ENCODE results near the gene VPS41.

VPS41 gene

DNA sequence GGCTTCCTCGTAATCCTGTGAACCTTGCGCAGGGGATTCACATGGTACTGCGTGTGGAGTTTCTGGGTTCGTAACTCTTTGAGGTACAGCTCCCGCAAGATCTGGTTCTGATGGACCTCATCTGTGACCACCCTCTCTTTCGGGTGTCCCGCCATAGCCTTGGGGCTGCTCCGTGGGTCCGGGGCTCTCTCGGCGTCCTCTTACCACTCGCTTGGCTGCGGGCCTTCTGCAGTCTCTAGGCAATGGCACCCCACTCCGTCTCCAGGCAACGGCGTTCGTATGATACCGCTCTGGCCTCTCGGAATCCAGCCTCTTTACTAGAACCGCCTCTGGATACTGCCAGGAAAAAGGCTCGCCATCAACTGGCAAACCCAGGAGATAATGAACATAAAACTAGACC is 223.1 kb downstream of the VPS41 start:
- Histone ChIP-seq H3K27ac (ENCODE audit: extremely low read depth, low read depth, low read length) (no peak overlapping the region), H3K9me3 (ENCODE audit: control insufficient read depth, insufficient read depth, low read depth, low read length) (no peaks in the 10 kb centered on the region), H3K36me3 (ENCODE audit: control insufficient read depth in 2 of 2, insufficient read depth in 1 of 2, low read length in 2 of 2) (no peaks in the 10 kb centered on the region), H3K4me3 (ENCODE audit: low read depth, low read length) (no peak overlapping the region), H3K4me1 (ENCODE audit: control insufficient read depth, insufficient read depth, low read length) (peaks cover 8% of the 10 kb centered on the region; the same call in 1 of the 2 replicates)
- CTCF ChIA-PET: no interaction called here
- TF ChIP-seq, protein P1, sequence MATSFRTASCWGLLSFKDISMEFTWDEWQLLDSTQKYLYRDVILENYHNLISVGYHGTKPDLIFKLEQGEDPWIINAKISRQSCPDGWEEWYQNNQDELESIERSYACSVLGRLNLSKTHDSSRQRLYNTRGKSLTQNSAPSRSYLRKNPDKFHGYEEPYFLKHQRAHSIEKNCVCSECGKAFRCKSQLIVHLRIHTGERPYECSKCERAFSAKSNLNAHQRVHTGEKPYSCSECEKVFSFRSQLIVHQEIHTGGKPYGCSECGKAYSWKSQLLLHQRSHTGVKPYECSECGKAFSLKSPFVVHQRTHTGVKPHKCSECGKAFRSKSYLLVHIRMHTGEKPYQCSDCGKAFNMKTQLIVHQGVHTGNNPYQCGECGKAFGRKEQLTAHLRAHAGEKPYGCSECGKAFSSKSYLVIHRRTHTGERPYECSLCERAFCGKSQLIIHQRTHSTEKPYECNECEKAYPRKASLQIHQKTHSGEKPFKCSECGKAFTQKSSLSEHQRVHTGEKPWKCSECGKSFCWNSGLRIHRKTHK (tag by site-specific recombination; IDR thresholded peaks at IDR 0.05): no peak
- no peak for TF ChIP-seq ZNF16 (tag by site-specific recombination; IDR thresholded peaks at IDR 0.05; ENCODE audit: low read depth)
- TF ChIP-seq ZNF23 (tag by site-specific recombination; IDR thresholded peaks at IDR 0.05; ENCODE audit: borderline replicate concordance): no peak
- TF ChIP-seq ZNF155 (tag by site-specific recombination; IDR thresholded peaks at IDR 0.05): no peak
- no peak for TF ChIP-seq ZNF629 (tag by site-specific recombination; IDR thresholded peaks at IDR 0.05)
- no peak for TF ChIP-seq ZNF768 (tag by site-specific recombination; IDR thresholded peaks at IDR 0.05)
- TF ChIP-seq, protein P2, sequence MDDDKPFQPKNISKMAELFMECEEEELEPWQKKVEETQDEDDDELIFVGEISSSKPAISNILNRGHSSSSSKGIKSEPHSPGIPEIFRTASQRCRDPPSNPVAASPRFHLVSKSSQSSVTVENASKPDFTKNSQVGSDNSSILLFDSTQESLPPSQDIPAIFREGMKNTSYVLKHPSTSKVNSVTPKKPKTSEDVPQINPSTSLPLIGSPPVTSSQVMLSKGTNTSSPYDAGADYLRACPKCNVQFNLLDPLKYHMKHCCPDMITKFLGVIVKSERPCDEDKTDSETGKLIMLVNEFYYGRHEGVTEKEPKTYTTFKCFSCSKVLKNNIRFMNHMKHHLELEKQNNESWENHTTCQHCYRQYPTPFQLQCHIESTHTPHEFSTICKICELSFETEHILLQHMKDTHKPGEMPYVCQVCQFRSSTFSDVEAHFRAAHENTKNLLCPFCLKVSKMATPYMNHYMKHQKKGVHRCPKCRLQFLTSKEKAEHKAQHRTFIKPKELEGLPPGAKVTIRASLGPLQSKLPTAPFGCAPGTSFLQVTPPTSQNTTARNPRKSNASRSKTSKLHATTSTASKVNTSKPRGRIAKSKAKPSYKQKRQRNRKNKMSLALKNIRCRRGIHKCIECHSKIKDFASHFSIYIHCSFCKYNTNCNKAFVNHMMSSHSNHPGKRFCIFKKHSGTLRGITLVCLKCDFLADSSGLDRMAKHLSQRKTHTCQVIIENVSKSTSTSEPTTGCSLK (tag by site-specific recombination; IDR thresholded peaks at IDR 0.05): no peak
- no peak for TF ChIP-seq ZNF596 (tag by site-specific recombination; IDR thresholded peaks at IDR 0.05)
- no peak for TF ChIP-seq ZNF211 (tag by site-specific recombination; IDR thresholded peaks at IDR 0.05; ENCODE audit: low read depth)
- no peak for TF ChIP-seq ZNF549 (tag by site-specific recombination; IDR thresholded peaks at IDR 0.05)
- no peak for TF ChIP-seq ZNF423 (tag by site-specific recombination; IDR thresholded peaks at IDR 0.05)
- POLR2A ChIA-PET: no interaction called here

DNA sequence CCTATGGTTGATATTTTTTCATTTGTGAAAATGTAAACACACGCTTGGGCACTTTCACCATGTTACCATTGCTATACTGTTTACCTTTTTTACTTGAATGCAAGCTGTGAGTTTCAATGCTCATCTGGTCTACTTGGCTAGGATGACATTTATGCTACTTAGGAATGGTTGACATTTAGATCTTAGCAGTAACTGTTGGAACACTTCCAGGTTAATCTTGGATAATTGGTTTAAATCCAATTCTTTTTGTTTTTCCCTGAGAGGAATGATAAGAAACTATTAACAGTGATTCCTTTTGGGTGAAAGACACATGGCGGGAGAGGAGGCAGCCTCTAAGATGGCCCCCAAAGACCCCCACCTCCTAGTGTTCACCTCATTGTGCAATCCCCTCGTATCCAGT is 226.4 kb downstream of the VPS41 start:
- Histone ChIP-seq H3K36me3 (ENCODE audit: control insufficient read depth in 2 of 2, insufficient read depth in 1 of 2, low read length in 2 of 2) (no peaks in the 10 kb centered on the region), H3K27ac (ENCODE audit: extremely low read depth, low read depth, low read length) (no peak overlapping the region), H3K9me3 (ENCODE audit: control insufficient read depth, insufficient read depth, low read depth, low read length) (no peaks in the 10 kb centered on the region), H3K4me1 (ENCODE audit: control insufficient read depth, insufficient read depth, low read length) (peaks cover 8% of the 10 kb centered on the region; the same call in 1 of the 2 replicates), H3K4me3 (ENCODE audit: low read depth, low read length) (no peak overlapping the region)
- ChIA-PET POLR2A (no interaction called here), CTCF (interaction anchor here (1.0 to 1.5 kb wide), 2 partner anchors 22 to 24 kb away, joined by 3 to 4 read pairs; no protein-coding TSS in a partner anchor)
- no peak for TF ChIP-seq ZNF521 (tag by site-specific recombination; IDR thresholded peaks at IDR 0.05)
- TF ChIP-seq, protein P3, sequence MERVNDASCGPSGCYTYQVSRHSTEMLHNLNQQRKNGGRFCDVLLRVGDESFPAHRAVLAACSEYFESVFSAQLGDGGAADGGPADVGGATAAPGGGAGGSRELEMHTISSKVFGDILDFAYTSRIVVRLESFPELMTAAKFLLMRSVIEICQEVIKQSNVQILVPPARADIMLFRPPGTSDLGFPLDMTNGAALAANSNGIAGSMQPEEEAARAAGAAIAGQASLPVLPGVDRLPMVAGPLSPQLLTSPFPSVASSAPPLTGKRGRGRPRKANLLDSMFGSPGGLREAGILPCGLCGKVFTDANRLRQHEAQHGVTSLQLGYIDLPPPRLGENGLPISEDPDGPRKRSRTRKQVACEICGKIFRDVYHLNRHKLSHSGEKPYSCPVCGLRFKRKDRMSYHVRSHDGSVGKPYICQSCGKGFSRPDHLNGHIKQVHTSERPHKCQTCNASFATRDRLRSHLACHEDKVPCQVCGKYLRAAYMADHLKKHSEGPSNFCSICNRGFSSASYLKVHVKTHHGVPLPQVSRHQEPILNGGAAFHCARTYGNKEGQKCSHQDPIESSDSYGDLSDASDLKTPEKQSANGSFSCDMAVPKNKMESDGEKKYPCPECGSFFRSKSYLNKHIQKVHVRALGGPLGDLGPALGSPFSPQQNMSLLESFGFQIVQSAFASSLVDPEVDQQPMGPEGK (tag by site-specific recombination; IDR thresholded peaks at IDR 0.05): no peak
- TF ChIP-seq ZFP69B (tag by site-specific recombination; IDR thresholded peaks at IDR 0.05): no peak
- no peak for TF ChIP-seq ZSCAN16 (tag by site-specific recombination; IDR thresholded peaks at IDR 0.05)
- TF ChIP-seq YY1 (tag by site-specific recombination; IDR thresholded peaks at IDR 0.05): no peak

DNA sequence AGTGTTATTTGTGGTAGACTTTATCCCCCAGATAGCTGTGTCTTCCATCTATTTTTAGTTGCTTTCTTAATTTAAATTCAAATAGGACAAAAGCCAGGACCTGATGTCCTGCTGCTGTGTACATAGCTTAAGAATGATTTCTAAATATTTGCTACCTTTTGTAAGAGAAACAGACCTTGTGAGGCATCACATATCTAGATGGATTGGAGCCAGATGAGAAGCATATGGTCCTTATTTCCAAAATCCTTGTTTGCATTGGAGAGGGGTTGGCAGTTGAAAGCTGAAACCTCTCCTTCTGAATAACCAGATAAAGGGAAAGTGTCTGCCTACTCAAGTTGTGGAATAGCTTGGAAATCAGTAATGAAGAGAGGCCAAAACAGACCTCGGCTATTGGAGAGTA is 227.1 kb downstream of the VPS41 start:
- Histone ChIP-seq H3K27ac (ENCODE audit: extremely low read depth, low read depth, low read length) (no peak overlapping the region), H3K9me3 (ENCODE audit: control insufficient read depth, insufficient read depth, low read depth, low read length) (no peaks in the 10 kb centered on the region), H3K4me1 (ENCODE audit: control insufficient read depth, insufficient read depth, low read length) (peaks cover 8% of the 10 kb centered on the region; the same call in 1 of the 2 replicates), H3K36me3 (ENCODE audit: control insufficient read depth in 2 of 2, insufficient read depth in 1 of 2, low read length in 2 of 2) (no peaks in the 10 kb centered on the region), H3K4me3 (ENCODE audit: low read depth, low read length) (no peak overlapping the region)
- ChIA-PET POLR2A (no interaction called here), CTCF (interaction anchor here (0.6 to 1.0 kb wide), 2 partner anchors 23 to 828 kb away, joined by 3 read pairs; no protein-coding TSS in a partner anchor)
- TF ChIP-seq ZNF391 (tag by site-specific recombination; IDR thresholded peaks at IDR 0.05; ENCODE audit: borderline replicate concordance, low read depth) (no peak), GLI4 (tag by site-specific recombination; IDR thresholded peaks at IDR 0.05) (no peak), ZNF266 (tag by site-specific recombination; IDR thresholded peaks at IDR 0.05; ENCODE audit: low read depth) (no peak), ZNF311 (tag by site-specific recombination; IDR thresholded peaks at IDR 0.05; ENCODE audit: borderline replicate concordance) (no peak), ZNF214 (tag by site-specific recombination; IDR thresholded peaks at IDR 0.05; ENCODE audit: borderline replicate concordance) (no peak), ZNF654 (tag by site-specific recombination; IDR thresholded peaks at IDR 0.05; ENCODE audit: low read depth) (no peak)
- TF ChIP-seq, protein P4, sequence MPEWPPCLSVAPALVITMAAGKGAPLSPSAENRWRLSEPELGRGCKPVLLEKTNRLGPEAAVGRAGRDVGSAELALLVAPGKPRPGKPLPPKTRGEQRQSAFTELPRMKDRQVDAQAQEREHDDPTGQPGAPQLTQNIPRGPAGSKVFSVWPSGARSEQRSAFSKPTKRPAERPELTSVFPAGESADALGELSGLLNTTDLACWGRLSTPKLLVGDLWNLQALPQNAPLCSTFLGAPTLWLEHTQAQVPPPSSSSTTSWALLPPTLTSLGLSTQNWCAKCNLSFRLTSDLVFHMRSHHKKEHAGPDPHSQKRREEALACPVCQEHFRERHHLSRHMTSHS (tag by site-specific recombination; IDR thresholded peaks at IDR 0.05): no peak

All from HEK293 (cell line).